Smooth muscle cell of the brain vasculature (primary cell): ENCODE data around the gene KCNK7.

Experiments
- DNase-seq: peaks from one replicate; pipeline ENCODE4 v3.0.0-alpha.2; 2012; ENCODE audit warnings: low read depth, low spot score

KCNK7 gene

DNA sequence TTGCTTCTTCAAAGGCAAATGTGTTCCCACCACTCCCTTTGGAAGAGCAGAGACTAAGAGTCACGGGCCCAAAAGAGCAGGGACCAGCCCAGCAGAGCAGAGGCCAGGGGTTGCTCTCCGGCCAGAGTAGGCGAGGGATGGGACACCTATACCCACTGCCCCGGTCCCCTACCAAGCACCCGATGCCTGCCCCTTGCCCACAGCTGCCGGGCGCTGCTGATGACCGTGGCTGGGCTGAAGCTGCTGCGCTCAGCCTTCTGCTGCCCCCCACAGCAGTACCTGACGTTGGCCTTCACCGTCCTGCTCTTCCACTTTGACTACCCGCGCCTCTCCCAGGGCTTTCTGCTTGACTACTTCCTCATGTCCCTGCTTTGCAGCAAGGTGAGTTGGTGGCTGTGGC is 31.6 kb upstream of the KCNK7 start:
- DNase-seq: no peak

DNA sequence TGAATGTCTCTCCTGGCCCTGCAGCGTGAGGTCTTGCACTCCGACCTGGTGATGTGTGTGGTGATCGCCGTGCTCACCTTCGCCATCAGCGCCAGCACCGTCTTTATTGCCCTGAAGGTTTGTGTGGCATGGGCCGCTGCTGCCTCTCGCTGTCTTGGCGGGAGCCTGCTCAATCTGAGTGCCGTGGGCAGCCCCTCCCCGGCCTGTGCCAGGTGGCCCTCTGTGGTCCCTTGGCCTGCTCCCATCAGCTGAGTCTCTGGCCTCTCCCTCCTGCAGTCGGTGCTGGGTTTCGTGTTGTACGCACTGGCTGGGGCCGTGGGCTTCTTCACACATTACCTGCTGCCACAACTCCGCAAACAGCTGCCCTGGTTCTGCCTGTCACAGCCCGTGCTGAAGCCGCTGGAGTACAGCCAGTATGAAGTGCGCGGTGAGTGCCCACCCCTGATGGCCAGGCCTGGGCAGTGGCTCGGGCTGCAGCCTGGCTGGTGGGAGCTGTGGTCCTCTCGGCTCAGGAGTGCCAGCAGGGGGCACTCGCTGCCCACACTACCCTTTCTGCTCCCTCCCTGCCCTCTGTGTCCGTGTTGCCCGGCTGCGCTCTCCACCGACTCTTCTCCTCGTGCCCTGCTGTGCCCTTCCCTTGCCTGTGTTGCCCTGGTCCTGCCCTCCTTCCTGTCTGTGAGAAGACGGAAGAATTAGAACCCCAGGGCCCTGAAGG is 30.2 kb upstream of the KCNK7 start:
- no peak for DNase-seq

DNA sequence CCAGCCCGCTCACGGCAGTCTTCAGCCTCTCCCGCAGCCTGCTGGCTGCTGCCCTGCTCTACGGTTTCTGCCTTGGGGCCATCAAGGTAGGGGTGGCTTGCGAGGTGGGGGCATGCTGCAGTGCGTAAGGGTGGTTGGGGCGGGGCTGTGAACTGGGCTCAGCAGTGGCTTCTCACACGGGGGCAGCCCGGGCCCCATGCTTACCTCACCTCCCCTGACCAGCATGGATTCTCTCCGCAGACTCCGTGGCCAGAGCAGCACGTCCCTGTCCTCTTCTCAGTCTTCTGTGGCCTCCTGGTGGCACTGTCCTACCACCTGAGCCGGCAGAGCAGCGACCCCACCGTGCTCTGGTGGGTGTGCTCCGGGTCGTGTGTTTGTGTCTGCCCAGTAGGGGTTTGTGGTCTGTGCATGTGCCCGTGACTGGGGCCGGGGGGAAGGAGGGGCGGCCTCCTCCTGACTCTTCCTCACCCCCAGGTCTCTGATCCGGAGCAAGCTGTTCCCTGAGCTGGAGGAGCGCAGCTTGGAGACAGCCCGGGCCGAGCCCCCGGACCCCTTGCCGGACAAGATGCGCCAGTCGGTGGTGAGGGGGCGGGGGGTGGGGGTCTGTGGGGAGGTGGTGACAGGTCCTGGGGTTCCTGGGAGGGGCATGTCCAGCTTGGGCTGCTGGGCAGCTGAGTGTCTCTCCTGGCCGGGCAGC is 29.5 kb upstream of the KCNK7 start:
- no peak for DNase-seq

DNA sequence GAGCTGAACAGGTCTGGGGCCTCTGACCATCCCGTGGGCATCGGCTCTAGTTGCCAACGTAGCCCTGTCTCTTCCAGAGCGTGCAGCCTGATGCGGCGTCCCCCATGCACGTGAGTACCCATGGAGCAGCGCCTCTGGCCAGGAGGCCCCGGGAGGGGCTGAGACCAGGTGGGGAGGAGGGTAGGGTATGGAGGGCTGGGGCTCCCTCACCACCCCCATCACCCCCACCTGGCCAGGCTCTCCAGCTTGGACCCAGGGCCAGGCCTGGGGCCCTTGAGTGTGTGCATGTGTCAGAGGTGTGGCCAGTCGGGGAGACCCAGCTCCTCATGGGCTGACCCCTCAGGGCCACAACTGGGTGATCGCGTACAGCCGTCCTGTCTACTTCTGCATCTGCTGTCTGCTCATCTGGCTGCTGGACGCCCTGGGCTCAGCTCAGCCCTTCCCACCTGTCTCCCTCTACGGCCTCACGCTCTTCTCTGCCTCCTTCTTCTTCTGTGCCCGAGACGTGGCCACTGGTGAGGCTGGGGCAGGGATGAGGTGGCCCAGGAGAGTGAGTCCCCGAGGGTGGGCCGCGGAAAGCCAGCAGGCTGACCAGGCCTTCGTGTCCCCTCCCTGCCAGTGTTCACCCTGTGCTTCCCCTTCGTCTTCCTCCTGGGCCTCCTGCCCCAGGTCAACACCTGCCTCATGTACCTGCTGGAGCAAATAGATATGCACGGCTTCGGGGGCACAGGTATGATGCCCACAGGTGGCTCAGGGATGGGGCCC is 28.4 kb upstream of the KCNK7 start:
- no peak for DNase-seq

DNA sequence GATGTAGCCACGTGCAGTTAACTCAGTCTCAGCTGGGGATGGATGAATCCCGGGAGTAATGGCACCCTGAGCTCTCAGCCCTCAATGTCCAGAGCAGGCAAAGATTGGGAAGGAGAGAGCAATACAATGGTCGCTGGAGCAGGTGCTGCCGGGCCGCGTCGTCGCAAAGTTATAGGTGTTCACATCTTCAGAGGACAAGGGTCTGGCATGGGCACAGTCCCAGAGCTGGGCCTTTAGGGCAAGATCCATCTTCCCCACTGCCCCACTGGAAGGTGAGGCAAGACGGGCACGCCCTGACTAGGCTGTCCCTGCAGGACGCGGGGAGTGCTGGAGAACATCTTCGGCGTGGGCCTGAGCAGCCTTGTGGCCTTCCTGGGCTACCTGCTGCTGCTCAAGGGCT is 27.6 kb upstream of the KCNK7 start:
- DNase-seq: no peak

DNA sequence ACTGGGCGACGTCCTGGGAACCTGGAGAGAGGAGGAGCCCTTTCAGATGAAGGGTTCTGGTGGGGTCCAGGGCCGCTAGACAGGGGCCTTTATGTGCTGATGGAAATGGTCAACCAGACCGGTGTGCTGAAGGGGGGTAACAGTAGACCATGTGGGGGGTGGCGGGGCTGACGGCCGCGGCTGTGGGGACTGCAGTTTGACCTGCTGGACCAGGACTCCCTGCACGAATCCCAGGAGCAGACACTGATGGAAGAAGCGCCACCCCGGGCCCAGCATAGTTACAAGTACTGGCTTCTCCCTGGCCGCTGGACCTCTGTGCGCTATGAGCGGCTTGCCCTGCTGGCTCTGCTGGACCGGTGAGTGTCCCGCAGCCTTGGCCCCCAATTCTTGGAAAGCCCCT is 26.4 kb upstream of the KCNK7 start:
- DNase-seq: no peak

DNA sequence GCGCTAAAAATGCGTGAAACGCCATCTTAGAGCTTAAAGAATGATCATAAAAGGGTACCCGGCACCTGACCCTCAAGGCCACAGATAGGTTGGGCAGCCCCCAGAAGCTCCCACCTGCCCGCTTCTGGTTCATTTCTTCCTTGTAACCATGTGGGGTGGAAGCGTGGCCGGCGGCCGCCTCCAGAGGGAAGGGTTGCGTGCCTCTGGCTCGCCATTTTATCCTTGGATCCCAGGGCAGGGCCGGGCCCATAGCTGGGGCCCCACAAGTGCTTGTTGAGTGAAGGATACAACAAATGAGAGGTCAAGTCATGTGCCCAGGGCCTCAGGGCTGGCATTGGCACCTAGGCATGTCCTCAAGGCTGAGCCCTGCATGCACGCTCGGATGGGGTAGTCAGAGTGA is 25.9 kb upstream of the KCNK7 start:
- DNase-seq: no peak

DNA sequence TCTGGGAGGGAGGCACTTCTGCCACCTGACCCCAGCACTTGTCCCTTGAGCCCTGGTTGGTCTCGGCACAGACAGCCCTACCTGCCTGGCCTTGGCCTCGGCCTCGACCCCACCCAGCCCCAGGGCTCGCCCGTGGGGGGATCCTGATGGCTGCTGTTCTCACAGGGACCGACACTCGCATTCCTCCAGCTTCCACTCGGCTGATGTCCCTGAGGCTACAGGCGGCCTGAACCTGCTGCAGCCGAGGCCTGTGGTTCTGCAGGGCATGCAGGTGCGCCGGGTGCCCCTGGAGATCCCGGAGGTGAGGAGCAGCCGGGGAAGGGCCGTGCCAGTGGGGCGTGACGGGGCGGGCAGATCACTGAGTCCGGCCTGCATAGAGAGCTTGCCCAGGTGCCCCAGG is 25.1 kb upstream of the KCNK7 start:
- DNase-seq: no peak

DNA sequence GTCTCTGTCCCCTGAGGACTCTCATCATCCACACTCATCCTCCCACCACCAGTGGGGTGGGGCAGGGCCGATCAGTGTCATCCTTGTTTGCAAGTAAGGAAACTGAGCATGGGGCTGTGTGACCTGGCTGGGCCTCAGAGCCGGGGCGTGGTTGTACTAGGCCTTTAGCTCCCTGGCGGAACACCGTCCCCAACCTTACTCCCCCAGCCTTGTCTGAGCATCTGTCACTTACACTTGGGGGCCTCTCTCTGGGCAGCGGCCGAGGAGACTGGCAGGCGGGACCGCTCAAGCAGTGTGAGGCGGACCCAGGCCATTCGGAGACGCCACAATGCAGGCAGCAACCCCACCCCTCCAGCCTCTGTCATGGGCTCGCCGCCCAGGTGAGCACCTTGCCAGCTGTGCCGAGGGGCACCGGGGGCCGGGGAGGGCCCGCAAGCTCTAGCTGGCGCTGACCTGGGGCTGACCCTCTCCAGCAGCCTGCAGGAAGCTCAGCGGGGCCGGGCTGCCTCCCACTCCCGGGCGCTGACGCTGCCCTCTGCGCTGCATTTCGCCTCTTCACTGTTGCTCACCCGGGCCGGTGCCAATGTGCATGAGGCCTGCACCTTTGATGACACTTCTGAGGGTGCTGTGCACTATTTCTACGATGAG is 23.8 kb upstream of the KCNK7 start:
- no peak for DNase-seq

DNA sequence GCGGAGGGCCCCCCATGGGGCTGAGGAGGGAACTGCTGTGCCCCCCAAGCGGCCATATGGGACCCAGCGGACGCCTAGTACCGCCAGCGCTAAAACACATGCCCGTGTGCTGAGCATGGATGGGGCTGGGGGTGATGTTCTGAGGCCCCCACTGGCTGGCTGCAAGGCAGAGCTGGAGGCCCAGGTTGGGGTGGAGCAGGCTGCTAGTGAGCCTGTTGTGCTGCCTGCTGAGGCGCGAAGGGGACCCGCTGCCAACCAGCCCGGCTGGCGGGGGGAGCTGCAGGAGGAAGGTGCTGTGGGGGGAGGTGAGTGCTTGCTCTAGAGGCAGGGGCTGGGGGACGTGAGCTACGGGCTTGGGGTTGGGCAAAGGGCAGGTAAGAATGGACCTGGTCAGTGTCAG is 23.2 kb upstream of the KCNK7 start:
- no peak for DNase-seq

DNA sequence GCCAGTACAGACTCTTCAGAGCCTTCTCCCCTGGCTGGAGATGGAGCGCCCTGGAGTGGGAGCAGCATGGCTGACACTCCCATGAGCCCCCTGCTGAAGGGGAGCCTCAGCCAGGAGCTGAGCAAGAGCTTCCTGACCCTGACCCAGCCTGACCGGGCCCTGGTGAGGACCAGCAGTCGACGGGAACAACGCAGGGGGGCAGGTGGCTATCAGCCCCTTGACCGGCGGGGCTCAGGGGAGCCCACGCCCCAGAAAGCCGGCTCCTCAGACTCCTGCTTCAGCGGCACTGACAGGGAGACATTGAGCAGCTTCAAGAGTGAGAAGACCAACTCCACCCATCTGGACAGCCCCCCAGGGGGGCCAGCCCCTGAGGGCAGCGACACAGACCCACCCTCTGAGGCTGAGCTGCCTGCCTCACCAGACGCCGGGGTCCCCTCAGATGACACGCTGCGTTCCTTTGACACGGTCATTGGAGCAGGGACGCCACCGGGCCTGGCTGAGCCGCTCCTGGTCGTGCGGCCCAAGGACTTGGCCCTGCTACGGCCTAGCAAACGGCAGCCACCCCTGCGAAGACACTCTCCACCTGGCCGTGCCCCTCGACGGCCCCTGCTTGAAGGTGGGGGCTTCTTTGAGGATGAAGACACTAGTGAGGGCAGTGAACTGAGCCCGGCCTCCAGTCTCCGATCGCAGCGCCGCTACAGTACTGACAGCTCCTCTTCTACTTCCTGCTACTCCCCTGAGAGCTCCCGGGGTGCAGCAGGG is 22.6 kb upstream of the KCNK7 start:
- DNase-seq: no peak

DNA sequence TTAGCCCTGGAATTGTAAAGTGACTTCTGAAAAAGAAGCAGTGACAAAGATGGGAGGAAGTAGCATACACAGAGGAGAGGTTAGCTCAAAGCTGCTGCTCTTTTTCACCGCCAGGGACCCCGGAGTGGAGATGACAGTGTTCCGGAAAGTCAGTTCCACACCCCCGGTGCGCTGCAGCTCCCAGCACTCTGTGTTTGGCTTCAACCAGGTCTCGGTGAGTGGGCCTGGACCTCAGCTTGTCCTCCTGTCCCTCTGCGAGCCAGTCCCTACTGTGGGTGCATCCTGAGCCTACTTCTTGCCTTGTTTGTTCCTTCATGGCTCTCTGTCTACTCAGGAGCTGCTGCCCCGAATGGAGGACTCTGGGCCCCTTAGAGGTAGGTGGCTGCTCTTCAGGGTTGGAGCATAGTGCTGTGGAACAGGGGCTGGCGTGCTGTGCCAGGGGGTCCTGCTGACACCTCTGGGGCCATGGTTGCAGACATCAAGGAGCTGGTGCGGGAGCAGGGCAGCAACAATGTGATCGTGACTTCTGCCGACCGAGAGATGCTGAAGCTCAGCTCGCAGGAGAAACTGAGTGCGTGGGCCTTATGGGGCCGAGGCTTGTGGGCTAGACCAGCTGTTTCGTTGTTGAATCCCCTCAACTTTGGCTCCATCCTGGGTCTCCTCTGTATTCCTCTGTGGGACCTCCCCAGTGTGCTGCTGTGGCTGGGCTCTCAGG is 21.7 kb upstream of the KCNK7 start:
- no peak for DNase-seq

DNA sequence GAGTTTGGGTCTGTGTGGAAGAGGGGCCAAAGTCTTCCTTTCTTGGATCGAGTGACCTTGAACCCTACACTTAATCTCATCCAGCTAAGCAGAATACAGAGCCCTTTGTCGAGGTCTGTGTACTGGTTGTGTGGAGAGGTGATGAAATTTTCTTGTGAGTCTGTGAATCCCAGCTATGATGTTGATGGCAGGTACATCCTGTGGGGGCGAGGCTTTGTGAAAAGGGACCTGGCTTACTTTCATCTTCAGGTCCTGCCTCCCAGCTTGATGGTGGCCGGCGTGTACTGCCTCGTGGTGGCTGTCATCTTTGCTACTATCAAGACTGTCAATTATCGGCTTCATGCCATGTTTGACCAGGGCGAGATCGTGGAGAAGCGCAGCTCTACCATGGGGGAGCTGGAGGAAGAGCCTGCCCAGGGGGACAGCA is 21.0 kb upstream of the KCNK7 start:
- no peak for DNase-seq

DNA sequence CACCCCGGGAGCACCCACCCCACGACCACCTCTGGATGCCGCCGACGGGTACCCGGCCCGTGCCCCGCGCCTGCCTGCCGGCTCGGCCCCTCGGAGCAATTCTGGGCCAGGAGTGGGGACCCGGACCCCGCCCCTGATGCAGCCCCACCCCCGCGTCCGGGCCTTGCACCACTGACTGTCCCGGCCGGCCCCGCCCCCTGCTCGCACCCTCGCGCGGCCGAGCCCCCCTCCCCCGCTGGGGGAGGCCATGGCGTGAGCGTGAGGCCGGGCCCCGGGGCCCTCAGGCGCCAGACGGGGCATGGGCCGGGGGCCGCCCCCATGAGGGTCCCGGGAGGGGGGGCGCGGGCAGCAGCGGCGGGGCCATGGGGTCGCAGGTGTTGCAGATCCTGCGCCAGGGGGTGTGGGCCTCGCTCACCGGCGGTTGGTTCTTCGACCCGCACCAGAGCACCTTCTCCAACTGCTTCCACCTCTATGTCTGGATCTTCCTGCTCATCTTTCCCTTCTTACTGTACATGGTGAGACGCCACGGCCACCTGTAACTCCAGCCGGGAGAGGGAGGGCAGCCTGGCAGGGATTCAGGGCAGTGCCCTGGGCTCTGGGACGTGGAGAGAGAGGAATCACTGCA is 20.5 kb upstream of the KCNK7 start:
- DNase-seq: no peak

DNA sequence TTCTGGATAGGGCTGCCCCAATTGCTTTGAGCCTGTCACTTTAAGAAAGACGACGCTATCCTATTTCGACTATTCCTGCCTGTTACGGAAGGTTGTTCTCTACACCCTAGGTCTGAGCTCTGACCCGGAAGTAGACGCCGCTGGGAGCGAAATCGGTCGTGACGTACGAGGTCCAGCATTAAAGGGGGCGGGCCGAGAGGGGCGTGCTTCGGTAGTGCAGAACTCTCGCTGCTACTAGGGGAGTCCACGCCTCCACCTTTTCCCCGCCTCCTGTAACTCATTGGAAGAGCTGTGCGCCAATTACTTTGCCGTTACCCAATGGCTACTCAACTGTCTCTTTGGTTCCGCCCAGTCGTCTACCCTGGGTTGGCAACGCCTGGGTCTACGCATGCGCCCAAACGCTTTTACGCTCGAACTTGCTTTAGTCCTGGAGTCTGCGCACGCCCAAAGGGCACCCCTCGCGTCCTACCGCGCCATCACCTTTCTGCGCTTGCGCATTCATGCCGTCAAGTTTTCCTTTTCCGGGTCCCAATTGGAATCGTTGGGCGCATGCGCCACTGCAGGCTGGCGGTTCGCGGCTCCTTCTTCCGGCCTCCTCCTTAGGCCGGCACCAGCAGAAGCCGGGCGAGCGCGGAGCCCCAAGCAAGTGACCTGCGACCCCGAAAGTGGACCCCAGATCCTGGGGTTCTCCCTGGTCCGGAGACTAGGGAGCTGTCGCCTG is 19.8 kb upstream of the KCNK7 start, which contains the start of gene PCNX3:
PCNX3 (plus strand) TSS at position 548 of the 721 bp plus-strand sequence. CDS start 536 bp downstream, outside the sequence.
- DNase-seq: peak; percentile 100

DNA sequence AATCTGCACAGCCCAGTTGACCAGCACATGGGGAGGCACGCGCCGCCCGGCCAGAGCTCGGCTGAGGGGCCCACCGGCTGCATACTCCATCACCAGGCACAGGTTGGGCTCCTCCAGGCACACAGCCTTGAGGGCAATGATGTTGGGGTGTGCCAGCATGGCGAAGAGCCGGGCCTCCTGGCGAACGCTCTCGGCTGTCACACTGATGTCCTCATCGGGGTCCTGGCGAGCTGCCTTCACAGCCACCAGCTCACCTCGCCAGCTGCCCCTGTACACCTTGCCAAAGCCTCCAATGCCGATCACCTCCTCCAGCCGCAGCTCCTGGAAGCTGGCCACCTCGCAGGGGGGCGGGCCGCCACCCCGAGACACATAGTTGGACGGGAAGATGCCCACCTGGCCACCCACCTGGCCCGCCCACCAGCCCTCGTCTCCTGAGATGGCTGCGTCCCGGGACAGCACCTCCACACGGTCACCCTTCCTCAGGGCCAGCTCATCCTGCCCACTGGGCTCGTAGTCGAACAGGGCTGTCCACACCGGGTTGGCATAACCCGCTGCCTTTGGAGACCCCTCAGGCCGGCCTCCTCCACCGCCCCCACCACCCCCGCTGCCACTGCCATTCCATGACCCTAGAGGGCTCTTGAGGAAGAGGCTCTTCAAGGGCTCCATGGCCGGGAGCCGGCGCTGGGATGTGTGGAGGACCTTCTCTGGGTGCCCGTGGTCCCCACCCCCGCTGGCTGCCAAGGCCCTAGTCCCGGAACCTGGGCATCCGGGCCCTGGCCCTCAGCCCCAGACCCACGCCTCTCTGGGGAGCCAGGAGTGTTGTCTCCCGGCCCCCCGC is 17.7 kb upstream of the KCNK7 start:
- no peak for DNase-seq

DNA sequence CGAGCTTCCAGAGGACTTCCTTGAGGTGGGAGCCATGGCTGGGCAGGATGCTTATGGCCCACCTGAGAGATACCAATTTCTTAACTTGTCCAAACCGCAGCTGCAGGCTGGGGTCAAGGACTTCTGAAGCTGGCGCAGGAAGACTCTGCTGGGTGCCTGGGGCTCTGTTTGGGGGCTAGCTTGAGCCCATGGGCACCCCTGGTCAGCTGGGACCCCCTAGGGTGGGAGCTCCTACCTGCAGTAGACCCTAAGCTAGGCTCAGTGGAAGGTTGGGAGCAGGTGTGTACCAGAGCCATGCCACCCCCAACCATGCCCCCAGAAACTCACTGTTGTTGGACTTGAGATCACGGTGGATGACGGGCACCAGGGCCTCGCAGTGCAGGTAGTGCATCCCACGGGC is 17.1 kb upstream of the KCNK7 start:
- no peak for DNase-seq

DNA sequence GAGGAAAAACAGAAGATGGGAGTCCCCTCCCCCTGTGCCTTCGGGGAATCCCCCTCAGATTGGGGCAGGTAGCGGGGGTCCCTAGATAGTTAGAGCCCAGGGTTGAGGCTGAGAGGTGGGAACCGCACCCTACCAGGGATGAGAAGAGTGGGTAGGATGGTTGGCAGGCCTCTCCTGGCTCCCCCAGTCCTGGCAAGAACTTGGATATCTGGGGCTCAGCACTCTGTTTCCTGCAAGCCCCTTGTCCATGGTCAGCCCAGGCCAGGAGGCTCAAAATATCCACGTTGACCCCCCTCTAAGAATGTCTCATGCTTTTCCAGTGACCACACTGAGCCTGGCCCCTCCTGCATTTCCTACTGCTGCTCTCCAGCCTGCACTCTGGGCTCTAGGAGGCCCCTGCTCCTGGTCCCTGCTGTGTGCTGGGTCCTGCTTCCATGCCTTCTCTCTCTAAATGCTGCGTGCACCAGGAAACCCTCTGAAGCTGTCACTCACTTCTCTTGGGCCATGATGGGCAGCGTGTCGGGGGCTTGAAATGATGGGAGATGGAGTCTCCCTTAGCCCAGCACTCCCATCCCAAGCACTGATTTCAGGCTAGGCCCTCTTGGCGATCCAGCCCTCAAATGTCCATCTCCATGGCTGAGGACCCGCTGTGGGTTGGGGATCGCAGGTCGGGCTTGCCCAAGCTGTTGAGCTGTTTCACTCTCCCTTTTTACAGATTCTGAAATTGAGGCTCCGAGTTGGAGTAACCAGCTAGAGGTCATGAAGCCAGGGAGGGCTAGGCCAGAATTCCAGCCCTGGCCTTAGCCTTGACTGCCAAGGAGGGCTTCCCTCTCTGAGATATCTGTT is 16.4 kb upstream of the KCNK7 start:
- DNase-seq: no peak
